ENCODE data around the gene ANKRD6.

DNA sequence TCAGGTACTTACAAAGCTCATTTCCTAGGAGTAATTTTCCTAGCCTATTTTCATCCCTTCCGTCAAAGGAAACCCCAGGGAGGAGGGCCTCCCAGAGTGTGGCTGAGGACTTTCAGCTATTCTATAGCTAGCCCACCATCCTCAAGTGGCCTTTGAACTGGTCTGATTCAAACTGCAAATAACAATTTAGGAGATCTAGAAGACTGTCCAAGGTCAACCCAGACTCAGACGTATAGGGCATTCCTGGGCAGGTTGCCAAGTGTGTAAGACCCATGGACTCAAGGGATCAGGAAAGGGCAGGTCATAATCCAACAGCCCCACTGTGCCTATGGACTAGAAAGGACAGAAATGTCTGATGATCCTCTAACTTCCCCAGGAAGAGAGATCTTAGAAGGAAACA is 18.7 kb upstream of the ANKRD6 start:
- TF ChIP-seq, protein P1, sequence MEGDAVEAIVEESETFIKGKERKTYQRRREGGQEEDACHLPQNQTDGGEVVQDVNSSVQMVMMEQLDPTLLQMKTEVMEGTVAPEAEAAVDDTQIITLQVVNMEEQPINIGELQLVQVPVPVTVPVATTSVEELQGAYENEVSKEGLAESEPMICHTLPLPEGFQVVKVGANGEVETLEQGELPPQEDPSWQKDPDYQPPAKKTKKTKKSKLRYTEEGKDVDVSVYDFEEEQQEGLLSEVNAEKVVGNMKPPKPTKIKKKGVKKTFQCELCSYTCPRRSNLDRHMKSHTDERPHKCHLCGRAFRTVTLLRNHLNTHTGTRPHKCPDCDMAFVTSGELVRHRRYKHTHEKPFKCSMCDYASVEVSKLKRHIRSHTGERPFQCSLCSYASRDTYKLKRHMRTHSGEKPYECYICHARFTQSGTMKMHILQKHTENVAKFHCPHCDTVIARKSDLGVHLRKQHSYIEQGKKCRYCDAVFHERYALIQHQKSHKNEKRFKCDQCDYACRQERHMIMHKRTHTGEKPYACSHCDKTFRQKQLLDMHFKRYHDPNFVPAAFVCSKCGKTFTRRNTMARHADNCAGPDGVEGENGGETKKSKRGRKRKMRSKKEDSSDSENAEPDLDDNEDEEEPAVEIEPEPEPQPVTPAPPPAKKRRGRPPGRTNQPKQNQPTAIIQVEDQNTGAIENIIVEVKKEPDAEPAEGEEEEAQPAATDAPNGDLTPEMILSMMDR (IDR thresholded peaks at IDR 0.05) = no peak
- no peak for TF ChIP-seq POLR2A (IDR thresholded peaks at IDR 0.05)
